GM12864 (cell line): ENCODE measurements around the gene EHBP1.

ENCODE experiments used
- DNase-seq: peaks from one replicate; pipeline ENCODE4 v3.0.0-alpha.2; 2011; ENCODE audit warnings: low read depth
- H3K4me3 ChIP-seq: 2 replicates; pipeline ENCODE4 v1.5.1; 2011; ENCODE audit warnings: mild to moderate bottlenecking, low read depth, low read length, control low read depth
- CTCF ChIP-seq: IDR thresholded peaks from 2 replicates; pipeline ENCODE4 v1.5.1; 2011; ENCODE audit warnings: low read depth, mild to moderate bottlenecking, moderate library complexity, low read length, control low read depth, inconsistent platforms; ENCODE audit errors: missing control alignments

Gene EHBP1

GRCh38 chr2:62705007-62705829, at the start of gene EHBP1:
Gene EHBP1 (plus strand): TSS chr2:62705713. CDS start chr2:62707192, 1,479 bp downstream.
- DNase-seq, result peak; percentile 99
- TF ChIP-seq CTCF, result no peak
- H3K4me3 ChIP-seq, result peak within 1 kb of the TSS; percentile 73

GRCh38 chr2:62657783-62658182, 47.7 kb upstream of the EHBP1 start:
- peak; percentile 7 for DNase-seq
- no peak overlapping the region for H3K4me3 ChIP-seq
- no peak for TF ChIP-seq CTCF

- no peak for TF ChIP-seq CTCF
- H3K4me3 ChIP-seq, result no peak overlapping the region
- no peak for DNase-seq
These were observed 46.6 kb upstream of the EHBP1 start for GRCh38 chr2:62658891-62659290.

- TF ChIP-seq CTCF, result no peak
These were observed 45.4 kb upstream of the EHBP1 start for GRCh38 chr2:62660087-62660486.

GRCh38 chr2:62660582-62661262, 44.8 kb upstream of the EHBP1 start:
- H3K4me3 ChIP-seq, result no peak overlapping the region
- no peak for DNase-seq
- TF ChIP-seq CTCF, result no peak

More at GRCh38 chr2:62660087-62660486, 45.4 kb upstream of the EHBP1 start:
- no peak overlapping the region for H3K4me3 ChIP-seq
- DNase-seq, result peak; percentile 36

GRCh38 chr2:62661263-62661635, 44.3 kb upstream of the EHBP1 start:
- TF ChIP-seq CTCF, result no peak
- H3K4me3 ChIP-seq, result no peak overlapping the region
- no peak for DNase-seq
